GM12873 (cell line): ENCODE measurements around the gene PAM.
A peak's percentile ranks its signal among the peaks of the same experiment; 100 is the strongest.

Experiments
- TF ChIP-seq, protein P1 (sequence below): IDR thresholded peaks from 2 replicates; pipeline ENCODE4 v1.5.1; 2012; ENCODE audit warnings: low read depth, mild to moderate bottlenecking, moderate library complexity, low read length, control low read depth; ENCODE audit not compliant: insufficient read depth; ENCODE audit errors: missing control alignments

The PAM gene

DNA sequence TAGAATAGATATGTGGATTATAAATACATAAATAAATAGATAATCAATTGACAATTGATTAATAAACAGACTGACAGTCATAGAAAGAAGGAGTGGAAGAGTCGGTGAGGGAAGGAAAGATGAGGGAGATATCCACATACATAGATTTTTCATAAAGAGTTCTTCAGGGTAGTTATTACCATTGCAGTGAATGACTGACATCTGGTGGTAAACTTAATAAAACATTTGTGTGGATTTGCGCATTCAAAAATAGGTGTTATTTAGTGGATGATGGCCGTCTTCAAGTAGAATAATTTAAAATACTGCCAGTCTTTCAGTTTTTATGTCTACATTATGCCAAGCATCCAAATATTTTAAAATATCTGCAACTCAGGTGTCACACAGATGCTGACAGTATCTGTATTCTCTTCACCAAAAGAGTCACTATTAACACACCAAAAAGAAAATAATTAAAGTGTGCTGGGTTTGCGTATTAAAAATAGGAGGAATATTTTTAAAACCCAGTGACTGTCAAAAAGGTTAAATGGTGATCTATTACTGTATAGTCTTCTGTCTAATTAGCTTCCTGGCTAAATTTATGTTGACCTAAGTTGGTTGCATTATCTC, 286.1 kb downstream of the PAM start:
- TF ChIP-seq, protein P1, sequence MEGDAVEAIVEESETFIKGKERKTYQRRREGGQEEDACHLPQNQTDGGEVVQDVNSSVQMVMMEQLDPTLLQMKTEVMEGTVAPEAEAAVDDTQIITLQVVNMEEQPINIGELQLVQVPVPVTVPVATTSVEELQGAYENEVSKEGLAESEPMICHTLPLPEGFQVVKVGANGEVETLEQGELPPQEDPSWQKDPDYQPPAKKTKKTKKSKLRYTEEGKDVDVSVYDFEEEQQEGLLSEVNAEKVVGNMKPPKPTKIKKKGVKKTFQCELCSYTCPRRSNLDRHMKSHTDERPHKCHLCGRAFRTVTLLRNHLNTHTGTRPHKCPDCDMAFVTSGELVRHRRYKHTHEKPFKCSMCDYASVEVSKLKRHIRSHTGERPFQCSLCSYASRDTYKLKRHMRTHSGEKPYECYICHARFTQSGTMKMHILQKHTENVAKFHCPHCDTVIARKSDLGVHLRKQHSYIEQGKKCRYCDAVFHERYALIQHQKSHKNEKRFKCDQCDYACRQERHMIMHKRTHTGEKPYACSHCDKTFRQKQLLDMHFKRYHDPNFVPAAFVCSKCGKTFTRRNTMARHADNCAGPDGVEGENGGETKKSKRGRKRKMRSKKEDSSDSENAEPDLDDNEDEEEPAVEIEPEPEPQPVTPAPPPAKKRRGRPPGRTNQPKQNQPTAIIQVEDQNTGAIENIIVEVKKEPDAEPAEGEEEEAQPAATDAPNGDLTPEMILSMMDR: peak; percentile 37

DNA sequence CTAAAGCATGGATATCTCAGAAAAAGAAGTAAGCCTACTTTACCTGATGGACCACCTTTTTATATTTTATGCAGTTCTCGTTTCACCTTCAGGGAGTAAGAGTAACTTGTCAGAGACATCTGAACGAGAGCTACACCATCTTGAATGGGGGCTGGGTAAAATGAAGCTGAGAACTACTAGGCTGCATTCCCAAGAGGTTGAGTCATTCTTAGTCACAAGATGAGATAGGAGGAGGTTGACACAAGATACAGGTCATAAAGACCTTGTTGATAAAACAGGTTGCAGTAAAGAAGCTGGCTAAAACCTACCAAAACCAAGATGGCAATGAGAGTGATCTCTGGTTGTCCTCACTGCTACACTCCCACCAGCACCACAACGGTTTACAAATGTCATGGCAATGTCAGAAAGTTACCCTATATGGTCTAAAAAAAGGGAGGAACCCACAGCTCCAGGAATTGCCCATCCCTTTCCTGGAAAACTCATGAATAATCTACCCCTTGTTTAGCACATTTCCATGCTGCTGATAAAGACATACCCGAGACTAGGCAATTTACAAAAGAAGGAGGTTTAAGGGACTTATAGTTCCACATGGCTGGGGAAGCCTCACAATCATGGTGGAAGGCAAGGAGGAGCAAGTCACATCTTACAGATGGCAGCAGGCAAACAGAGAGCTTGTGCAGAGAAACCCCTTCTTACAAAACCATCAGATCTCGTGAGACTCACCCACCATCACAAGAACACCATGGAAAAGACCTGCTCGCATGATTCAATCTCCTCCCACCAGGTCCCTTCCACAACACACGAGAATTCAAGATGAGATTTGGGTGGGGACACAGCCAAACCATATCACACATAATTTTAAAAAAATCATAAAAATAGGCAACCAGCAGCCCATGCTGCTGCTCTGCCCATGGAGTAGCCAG, 302.4 kb downstream of the PAM start:
- TF ChIP-seq, protein P1: no peak

DNA sequence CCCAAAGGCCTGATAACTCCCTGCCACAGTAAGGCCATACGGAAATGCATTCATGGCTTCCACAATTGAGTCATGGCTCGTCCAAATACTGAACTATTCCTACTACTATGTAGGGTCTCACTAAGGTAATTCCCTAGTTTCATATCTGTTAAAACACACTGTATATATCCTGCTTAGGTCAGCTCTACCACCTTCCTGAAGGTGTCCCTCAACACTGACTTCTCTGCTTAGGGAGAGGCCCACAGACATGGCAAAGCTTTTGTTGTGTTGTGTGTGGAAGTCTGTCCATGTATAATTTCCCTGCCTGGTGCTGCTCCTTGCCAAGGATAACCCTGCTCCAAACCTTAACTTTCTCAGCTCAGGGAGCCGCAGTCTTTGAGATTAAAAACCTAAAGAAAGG, 304.4 kb downstream of the PAM start:
- TF ChIP-seq, protein P1: no peak

DNA sequence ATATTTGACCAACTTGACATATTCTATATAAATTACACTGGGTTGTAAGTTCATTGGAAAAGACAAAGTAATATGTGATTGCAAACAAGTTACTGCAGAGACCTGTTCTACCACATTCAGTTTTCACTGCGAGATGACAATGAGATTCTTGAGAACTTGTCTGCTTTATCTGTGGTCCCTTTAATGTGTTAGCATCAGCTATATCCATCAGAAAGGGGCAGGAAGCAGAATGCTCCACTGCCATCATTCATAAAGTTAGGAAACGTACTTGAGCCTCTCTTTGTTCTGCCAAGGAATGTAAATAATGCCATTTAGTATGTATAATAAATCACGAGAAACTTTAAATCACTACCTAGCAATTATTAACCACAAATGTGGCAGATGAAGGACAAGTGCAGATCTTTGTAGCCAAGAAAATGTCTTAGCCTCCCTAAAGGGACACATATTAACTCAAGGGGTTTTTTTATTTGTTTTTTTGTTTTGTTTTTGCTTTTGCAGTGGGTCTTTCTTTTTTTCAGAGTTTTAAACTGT, 305.4 kb downstream of the PAM start:
- TF ChIP-seq, protein P1: no peak

DNA sequence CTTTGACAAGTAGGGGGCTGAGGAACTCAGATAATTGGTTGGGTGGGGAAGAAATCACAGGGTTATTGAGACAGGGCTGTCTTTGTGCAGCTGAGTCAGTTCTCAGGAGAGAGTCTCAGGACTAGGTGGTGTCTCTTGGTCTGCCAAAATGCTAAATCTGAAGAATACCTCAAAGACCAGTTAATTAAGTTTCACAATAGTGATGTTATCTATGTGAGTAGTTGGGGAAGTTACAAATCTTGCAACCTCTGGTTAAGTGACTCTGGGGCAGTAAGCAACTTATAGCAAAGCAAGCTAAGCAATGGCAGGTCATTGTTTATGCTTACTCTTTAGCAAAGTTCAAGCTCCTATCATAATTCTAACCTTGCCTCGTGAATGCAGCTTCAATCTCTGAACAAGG, 311.2 kb downstream of the PAM start:
- TF ChIP-seq, protein P1: no peak

DNA sequence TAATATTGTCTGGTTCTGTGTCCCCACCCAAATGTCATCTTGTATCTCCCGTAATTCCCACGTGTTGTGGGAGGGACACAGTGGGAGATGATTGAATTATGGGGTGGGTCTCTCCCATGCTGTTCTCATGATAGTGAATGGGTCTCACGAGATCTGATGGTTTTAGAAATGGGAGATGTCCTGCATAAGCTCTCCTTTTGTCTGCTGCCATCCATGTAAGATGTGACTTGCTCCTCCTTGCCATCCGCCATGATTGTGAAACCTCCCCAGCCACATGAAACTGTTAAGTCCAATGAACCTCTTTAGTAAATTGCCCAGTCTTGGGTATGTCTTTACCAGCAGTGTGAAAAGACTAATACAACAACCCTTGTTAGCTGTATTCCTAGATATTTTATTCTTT, 320.3 kb downstream of the PAM start:
- TF ChIP-seq, protein P1: no peak
